DMS53 treated with DMSO at 0.1 percent for 48 hours (cell line): ENCODE measurements around the gene PLA2G12A.

Experiments
- DNase-seq: peaks from one replicate; lab custom pipeline; 2025; ENCODE audit not compliant: unreplicated experiment; lab: John Stamatoyannopoulos, UW

The PLA2G12A gene

DNA sequence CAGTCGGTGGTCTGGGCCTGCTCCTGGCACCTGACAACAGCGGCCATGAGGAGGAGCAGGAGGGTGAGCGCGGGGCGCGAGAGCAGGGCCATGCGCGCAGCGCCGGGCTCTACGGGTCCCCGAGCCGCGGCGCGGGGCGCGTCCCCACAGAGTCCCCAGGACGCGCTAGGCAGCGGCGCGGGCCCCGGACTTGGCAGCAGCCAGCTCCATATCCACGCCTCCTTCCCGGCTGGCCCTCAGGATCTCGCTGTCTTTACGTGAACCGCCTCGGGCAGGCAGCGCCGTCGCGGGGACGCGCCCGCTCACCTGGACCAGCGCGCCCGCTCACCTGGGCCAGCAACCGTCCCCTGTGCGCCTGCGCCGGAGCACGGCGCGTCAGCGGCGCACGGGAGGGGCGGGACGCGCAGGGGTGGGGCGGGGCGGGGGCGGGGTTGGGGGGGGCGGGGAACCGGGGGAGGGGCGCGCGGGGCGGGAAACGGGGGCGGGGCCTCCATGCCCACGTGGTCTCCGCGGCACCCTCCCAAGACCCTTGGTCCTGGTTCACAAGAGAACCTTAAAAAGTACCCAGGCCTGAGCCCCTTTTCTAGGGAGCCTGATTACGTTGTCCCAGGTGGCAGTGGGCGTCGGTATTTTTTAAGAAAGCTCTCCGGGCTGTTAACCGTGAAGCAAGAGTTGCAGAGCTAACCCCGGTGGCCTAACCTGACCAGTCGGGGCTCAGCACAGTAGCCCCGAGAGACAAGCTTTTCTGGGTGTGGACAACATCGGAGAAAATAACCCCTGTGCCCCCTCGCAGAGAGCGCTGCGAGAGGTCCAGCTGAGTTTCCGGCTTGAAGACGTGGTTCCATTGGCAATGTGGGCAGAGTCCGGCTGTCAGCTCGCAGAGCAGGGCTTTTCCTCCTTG, at the start of gene PLA2G12A:
PLA2G12A (minus strand) TSS at position 353 of the 901 bp plus-strand sequence; CDS start at position 92, 261 bp downstream.
- peak; percentile 70 for DNase-seq

DNA sequence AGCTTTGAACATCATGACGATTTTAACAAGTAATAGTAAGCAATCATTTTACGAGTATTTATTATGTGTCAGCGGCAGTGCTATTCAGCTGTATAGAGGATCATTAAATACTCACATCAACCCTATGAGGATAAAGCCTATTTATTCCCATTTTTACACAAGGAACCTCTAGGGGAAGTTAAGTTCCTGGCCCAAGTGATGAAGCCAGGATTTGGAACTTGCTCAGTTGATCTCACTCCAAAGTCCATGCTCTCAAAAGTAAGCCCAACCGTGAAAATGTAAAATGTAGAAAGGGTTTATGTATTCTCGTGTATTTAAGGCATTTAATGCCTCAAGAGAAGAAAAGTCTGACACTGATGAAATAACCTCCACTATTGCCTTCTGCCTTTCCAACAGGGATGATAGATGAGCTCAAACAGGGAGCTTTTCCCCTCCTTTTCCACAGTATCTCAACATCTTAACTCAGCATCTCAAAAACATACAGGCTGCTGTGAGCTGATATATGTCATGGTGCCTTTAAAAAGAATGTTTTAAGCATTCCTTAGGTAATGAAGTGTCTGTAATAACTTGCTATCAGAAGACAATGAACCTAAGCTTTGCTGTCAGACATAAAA, 35.0 kb upstream of the PLA2G12A start:
- DNase-seq: no peak

GRCh38 chr4:109764376-109764775, 34.5 kb upstream of the PLA2G12A start:
- no peak for DNase-seq

DNA sequence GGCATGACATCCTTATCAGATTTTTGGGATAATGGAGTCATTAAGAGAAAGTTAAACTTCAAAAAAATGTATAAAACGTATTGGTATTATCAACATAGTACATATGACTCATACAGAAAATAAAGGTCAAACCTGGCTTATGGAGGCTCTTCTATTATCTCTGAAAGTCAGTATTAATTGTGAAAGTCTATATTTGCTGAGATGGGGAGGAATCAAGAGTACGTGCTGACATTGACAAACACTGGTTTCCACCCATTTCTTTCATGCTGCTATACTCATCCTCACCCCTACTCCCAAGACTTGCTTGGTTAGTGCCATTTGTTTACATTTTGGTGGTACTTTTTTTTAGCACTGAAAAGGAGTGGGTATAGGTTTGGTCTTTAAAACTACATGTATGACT, 30.8 kb upstream of the PLA2G12A start:
- no peak for DNase-seq

GRCh38 chr4:109755656-109756055, 25.8 kb upstream of the PLA2G12A start:
- DNase-seq: no peak

- no peak for DNase-seq
These were observed 24.4 kb upstream of the PLA2G12A start for GRCh38 chr4:109754093-109754857.

- no peak for DNase-seq
These were observed 22.7 kb upstream of the PLA2G12A start for GRCh38 chr4:109752525-109752924.

DNA sequence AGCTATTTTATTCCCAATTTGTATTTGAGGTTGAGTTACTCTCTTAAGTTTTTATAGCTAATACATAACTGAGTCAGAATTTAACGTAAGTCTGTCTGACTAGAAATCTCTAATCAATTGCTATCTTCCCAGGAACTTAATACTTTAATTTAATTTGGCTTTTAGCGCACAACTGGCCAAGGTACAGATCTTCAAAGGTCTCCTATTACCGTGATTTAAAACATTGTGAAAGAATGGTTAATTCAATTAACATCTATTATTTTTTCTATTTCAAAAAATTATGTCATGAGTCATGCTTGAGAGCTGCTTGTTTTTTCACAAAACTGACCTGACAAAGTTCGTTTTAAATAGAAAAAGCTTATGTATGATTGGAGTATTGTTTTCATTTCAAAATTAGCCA, 22.0 kb upstream of the PLA2G12A start:
- no peak for DNase-seq

DNA sequence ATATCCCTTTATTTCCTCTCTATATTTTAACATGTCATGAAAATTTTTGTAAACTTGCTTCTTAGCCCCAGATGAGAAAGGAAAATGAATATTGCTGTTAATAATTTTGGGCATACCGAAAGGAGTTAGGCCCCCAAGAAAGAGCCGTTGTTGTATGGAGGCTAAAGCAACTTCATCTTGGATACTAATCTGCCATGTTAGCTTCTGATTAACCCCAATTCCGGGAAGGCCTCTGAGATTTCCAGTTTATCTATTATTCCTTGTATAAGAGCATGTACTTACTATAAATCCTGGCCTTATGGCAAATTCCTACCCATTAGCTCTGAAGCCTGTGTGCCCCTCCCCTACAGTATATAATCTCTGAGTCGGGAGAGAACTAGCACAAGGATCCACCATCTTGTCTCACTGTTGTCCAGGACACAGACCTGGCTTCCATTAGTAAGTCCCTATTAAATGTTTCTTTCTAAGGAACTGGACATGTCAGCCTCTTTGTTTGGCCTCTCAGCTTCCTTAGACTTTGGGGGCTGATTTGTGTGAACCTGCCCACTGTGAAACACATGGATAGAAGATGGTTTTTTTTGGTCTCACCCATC, 20.9 kb upstream of the PLA2G12A start:
- DNase-seq: no peak

DNA sequence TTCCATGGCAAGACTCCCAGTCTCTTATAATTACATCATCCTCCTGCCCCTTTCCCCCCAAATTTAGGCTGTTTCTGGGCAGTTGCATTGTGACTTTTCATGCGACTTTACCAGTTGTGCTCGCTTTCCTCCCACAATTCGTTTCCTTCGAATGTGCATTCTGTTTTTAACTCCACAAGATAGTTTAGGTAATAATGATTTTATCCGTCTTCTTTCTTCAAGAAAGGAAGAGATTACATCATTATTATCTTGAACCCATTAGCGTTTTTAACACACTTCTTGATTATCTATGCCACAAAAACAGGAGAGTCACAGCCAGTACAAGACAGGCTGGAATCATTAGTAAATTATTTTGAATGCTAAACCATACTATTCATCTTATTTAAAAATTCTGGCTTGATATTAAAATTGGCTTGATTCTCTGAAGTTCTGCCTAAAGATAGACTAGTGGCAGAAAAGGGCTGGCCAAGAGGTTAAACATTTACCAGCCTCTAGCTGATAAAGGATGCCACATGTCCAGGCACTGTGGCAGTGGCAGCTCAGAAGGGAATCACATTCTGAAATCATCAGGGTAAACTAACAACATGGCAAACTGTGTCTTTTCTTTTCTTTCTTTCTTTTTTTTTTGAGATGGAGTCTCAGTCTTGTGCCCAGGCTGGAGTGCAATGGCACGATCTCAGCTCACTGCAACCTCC, 19.7 kb upstream of the PLA2G12A start:
- no peak for DNase-seq

GRCh38 chr4:109748114-109748513, 18.2 kb upstream of the PLA2G12A start:
- no peak for DNase-seq

- DNase-seq: no peak
These were observed 16.9 kb upstream of the PLA2G12A start for GRCh38 chr4:109746728-109747127.

DNA sequence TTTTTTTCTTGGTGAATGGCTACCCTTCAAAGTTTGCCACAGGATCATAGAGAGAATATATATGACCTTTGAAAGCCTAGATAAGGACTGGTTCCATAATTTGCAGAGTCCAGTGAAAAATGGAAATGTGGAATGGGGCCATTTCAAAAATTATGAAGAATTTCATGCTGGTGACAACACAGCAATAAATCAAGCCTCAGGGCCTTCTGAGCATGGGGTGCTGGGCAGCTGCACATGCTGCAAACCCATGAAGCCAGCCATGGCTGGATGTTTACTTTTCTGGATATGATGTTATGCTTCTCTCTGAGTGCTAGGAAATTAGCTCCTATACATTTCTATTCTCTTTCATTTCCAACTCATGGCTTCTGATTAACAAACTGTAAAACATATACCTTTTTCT, 16.0 kb upstream of the PLA2G12A start:
- DNase-seq: no peak

DNA sequence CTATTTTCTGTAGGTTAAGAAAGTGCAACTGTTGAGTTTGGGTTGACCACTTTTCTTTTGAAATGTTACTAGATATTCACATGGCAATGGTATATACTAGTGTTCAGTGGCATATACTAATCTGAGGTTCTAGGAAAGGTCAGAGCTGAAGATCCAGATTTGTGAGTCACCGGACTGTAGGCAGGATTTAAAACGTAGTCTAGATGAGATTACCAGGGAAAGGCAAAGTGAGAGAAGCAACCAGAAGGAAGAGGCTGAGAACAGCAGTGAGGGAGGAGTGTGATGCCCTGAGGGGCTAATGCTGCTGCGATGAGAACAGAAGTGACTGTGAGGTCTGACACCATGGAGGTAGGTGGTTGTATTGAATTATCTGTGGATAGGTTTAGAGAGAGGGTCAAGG, 9.7 kb upstream of the PLA2G12A start:
- no peak for DNase-seq

DNA sequence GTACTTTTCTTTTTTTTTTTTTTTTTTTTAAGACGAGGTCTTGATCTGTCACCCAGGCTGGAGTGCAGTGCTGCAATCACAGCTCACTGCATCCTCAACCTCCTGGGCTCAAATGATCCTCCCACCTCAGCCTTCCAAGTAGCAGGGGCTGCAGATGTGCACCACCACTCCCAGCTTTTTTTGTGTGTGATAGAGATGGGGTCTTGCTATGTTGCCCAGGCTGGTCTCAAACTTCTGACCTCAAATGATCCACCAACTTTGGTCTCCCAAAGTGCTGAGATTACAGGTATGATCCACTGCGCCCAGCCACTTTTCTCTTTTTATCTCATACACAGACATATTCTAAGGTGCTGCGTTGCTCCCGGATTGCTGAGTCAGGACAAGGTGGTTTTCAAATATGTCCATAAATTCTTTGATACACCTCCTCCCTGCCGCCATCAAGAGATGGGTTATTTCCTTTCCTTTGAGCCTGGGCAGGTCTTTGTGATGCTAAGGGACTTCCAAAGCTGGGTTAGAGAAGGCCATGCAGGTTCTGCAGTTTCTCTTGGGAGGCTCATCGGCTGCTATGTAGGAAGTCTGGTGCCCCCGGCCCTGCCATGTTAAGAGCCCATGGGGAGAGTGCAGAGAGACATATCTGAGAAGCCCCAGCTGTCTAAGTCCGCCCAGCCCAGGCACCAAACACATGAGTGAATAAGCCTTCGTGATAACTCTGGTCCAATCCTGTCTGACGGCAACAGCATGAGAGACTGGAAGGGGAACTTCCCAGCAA, 8.4 kb upstream of the PLA2G12A start:
- DNase-seq: no peak

DNA sequence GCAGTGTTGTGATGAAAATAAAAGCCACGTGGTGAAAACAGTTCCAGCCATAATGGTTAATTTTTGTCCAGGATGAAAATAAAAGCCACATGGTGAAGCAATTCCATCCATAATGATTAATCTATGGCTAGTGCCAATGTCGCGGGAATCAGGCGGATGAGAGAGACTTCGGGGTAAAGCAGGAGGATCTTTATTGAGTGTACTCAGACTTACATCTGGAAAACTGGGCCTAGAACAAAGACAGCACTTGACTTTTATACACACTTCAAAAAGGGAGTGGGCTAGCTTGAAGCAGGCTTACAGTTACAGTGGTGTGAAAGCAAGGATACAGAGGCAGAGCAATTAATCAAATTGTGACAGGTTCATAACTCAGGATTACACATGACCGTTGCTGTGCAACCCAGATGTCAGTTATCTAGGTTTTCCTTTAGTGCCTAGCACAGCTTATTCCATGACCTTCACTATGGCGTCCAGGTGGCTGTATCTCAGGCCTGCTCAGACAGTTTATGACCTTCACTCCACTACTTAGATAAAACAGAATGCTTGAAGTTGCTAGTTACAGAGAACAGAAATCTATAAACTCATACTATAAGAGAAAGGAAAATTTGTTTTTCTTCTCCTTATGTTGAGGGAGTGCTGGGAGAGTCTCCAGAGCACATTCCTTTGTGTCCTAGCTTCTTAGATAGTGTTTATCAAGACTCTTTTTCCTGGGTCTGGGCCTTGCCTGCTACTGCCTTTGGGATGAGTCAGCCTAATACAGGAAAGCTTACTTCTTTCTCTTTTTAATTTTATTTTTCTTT, 5.9 kb upstream of the PLA2G12A start:
- no peak for DNase-seq

- DNase-seq: no peak
These were observed 3.9 kb upstream of the PLA2G12A start for GRCh38 chr4:109733728-109734127.

GRCh38 chr4:109730619-109731545, 1.0 kb upstream of the PLA2G12A start:
- no peak for DNase-seq
